ENCODE results near the gene AUTS2.

The AUTS2 gene

DNA sequence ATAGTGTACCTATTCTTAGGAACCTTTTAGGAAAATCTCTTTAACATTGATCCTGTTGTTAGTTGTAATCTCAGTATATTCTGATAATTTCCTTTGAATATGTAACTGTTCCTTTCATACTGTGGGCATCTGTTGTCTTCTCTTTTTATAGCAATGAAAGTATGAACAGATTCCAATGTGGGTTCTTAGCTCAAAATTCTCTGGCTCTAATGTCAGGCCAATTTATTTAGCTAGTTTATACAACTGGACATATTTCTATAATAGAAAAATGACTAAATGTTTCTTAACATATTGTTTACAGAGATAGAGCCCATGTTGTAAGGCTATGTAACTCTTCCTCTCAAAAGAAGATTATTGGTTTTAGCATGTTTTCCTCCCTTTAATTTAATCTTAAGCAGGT is 363.2 kb downstream of the AUTS2 start:
- no peak overlapping the region for H3K4me3 ChIP-seq (ENCODE audit: low read depth, low read length)

DNA sequence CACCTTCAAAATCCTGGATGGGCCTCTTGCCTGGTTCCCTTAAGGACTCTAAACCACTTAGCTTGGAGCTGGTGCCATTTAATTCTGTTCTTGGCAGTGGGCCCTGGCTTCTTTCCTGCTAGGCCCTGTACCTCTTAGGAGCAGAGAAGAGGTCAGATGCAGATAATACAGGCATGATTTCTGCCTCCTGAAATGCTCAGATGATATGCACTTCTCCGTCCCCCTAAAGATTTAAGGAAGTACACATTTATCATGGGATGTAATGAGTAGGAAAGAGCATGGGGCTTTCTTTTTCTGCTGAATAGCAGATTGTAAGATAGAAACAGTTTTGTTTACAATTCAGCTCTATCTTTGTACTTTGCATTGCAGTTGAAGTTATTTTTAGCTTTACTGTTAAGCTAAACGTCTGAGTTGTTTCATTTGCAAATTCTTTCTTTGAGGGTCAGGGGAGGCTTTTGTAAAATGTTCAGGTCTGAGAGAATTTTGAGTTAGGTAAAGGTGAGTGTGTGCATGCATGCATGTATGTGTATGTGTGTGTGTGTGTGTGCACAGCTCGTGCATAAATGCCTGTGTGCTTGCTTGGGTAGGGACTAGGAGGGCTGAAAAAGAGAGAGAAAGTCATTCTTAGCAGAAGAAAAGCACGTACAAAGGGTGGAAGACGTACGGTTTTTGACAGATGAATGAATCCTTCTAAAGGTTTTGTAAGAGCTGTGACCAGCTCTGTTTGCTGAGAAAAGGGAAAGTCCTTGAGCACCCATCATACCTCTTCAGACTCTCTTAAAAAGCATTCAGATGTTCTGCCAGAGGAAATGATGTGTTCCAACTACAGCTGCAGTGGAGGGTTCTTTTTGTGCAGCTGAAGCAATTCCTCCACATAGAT is 364.2 kb downstream of the AUTS2 start:
- H3K4me3 ChIP-seq (ENCODE audit: low read depth, low read length): no peak overlapping the region
- DNase-seq (ENCODE audit: low read depth): peak; percentile 19

More for the DNA sequence above, 363.2 kb downstream of the AUTS2 start:
- TF ChIP-seq, protein P1, sequence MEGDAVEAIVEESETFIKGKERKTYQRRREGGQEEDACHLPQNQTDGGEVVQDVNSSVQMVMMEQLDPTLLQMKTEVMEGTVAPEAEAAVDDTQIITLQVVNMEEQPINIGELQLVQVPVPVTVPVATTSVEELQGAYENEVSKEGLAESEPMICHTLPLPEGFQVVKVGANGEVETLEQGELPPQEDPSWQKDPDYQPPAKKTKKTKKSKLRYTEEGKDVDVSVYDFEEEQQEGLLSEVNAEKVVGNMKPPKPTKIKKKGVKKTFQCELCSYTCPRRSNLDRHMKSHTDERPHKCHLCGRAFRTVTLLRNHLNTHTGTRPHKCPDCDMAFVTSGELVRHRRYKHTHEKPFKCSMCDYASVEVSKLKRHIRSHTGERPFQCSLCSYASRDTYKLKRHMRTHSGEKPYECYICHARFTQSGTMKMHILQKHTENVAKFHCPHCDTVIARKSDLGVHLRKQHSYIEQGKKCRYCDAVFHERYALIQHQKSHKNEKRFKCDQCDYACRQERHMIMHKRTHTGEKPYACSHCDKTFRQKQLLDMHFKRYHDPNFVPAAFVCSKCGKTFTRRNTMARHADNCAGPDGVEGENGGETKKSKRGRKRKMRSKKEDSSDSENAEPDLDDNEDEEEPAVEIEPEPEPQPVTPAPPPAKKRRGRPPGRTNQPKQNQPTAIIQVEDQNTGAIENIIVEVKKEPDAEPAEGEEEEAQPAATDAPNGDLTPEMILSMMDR (IDR thresholded peaks at IDR 0.05; ENCODE audit: control insufficient read depth, extremely low read depth, insufficient read depth): no peak
- DNase-seq (ENCODE audit: low read depth): no peak

DNA sequence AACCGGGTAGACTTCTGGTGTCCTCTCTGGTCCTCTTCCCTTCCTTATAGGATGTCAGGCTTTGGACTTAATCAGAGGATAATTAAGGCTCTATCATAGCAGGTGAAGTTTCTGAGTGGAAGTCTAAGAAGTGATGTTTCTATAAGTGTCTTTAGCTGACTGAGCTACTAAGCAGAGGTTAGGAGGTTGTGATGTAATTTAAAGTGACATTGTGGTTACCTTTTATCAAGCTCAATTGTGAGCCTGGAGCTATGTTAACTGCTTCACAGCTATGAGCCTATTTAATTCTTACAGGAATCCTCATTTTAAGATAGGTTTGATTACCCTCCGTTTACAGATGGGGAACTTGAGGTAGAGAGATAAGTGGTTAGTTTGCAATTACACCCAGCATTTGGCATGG is 365.1 kb downstream of the AUTS2 start:
- no peak overlapping the region for H3K4me3 ChIP-seq (ENCODE audit: low read depth, low read length)
- no peak for DNase-seq (ENCODE audit: low read depth)

More for the DNA sequence above, 364.2 kb downstream of the AUTS2 start:
- TF ChIP-seq, protein P1 (IDR thresholded peaks at IDR 0.05; ENCODE audit: control insufficient read depth, extremely low read depth, insufficient read depth): no peak

DNA sequence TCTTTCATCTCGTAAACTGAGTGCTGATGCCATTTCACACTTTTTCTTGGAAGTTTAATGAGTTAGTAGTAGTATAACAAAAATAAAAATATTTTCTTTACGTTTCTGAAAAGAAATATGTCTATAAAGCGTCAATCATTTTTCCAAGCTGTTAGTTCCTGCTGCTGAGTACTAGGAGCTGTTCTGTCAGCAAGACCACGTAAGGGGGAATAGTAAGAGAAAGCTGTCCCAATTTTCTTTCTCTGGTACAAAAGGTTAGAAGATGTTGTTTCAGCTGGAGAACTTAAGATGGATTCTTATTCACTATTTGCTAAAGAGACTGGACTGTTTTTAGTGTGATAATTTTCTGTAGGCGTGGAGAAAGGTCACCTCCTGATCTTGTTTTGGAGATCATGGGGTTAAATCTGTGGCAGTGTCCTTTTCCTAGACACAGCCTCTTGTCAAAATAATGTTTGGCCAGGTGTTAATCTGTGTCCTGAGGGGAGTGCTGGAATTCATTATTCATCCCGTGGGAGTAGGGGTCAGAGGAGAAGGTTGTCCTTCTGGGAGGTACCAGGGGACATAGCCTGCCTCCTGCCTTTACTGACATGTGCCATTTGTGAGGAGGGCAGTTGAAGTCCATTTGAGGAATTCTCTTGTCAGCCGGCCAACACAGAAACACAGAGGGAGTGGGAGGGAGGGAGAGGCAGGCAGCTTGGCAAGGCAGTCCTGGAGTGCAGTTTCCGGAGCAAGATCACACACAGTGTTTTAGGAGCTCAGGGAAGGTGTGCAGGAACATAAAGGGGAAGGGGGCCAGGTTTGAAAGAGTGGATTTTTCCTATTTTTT is 368.7 kb downstream of the AUTS2 start:
- TF ChIP-seq, protein P1 (IDR thresholded peaks at IDR 0.05; ENCODE audit: control insufficient read depth, extremely low read depth, insufficient read depth): no peak
- no peak for DNase-seq (ENCODE audit: low read depth)

More for the DNA sequence above, 365.1 kb downstream of the AUTS2 start:
- TF ChIP-seq, protein P1 (IDR thresholded peaks at IDR 0.05; ENCODE audit: control insufficient read depth, extremely low read depth, insufficient read depth): no peak

DNA sequence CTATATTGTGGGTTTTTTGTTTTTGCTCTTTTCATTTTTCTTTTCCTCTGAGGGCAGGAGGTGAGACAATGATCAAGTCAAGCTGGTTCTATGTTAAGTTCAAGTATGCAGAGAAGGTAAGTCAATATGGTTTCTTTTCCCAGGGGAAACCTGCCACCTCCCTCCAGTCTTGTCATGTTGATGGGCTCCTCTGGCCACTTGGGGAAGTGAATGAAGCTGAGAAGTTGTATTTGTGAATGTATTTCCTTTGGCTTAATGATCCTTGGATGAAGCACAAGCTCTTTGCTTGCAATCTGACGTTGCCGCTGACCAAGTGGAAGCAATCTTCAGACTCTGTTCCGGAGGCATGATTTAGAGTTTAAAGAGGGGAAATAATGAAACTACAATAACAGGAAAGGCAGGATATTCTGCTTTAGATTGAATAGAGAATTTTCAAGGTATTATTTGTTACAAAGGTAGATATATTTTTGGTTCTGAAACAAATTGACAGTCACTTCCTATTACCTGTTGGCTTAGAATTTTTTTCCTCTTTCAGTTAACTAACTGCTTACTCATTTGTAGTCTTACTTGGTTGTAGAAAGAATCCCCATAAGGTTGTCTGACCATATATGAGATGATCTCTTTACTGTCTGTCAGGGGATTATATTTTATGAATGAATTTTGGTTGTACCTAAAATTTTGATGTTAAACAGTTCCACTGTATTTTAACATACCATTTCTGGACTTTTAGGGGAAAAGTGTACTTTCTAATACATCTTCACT is 369.6 kb downstream of the AUTS2 start:
- no peak overlapping the region for H3K4me3 ChIP-seq (ENCODE audit: low read depth, low read length)
- no peak for DNase-seq (ENCODE audit: low read depth)
- TF ChIP-seq, protein P1 (IDR thresholded peaks at IDR 0.05; ENCODE audit: control insufficient read depth, extremely low read depth, insufficient read depth): no peak

More for the DNA sequence above, 368.7 kb downstream of the AUTS2 start:
- no peak overlapping the region for H3K4me3 ChIP-seq (ENCODE audit: low read depth, low read length)

DNA sequence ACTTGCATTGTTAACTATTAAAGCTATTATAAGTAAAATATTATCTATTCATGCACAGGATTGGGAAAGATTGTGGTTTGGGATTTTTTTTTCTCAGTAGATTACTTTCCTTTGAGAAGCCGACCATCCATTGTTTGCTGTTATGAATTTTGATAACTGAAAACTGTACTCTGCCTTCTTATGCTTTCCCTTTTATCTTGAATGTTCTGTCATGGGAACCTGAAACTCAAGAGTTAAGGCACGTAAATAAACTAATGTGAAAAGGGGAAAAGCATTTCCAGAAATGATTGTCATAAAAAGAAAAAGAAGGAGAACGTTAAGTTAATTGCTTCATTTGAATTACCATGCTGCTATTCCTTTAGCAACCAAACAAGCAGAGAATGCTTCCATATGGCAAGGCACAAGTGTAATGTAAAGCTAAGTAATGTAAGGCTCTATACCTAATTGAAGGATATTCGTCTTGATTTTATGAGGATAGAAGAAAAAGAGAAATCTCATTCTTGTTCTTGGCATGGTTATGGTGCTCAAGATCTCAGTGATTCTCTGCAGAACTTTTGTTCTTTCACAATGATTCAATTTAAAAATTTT is 370.8 kb downstream of the AUTS2 start:
- H3K4me3 ChIP-seq (ENCODE audit: low read depth, low read length): no peak overlapping the region
- DNase-seq (ENCODE audit: low read depth): no peak
- TF ChIP-seq, protein P1 (IDR thresholded peaks at IDR 0.05; ENCODE audit: control insufficient read depth, extremely low read depth, insufficient read depth): no peak

Measured in LNCaP clone FGC (cell line).